ENCODE measurements around the gene PAQR8. TPM values are rescaled to one million over a fixed set of nuclear protein-coding genes. Genes with fewer than 3 reads are reported as not detected.

Gene PAQR8
- total RNA-seq, 2 experiments from 2014 or later = 5.5 to 6.2 TPM

DNA sequence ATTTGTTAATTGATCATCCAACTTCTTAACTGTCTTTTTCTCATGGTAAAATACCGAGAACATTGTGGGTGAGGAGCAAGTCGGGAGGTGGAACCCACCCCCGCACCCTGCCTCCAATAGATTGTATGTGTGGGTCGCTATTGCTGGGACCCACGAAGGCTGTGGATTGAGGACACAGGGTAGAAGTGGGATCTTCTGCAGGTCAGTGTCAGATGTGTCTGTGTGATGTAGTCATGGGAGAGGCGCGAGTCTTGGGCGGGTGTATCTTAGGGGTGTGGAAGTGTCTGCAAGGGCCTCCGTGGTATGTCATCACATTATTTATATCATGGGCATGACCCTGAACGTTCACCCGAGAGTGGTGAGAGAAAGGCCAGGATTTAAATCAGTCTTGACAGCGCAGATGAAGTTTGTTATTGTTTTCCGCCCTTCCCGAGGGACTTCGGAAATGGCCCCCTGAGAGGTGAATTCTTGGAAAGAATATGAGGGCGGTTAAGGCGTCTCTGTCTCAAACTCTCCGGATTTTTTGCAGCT, 472 bp upstream of the PAQR8 start:
- peak overlapping the region; percentile 97 for H3K4me2 ChIP-seq (ENCODE audit: low read length)
- H2AFZ ChIP-seq (ENCODE audit: low read length) = peak overlapping the region; percentile 82; the same call in 1 of the 2 replicates
- H3K9me2 ChIP-seq (ENCODE audit: insufficient read depth, low read length) = no peaks in the 10 kb centered on the region
- H3K79me2 ChIP-seq (ENCODE audit: insufficient read depth, low read depth, low read length) = peaks cover 10% of the 10 kb centered on the region; the same call in 1 of the 2 replicates
- no peaks in the 10 kb centered on the region for H3K9me3 ChIP-seq (ENCODE audit: low read length)
- H3K4me1 ChIP-seq (ENCODE audit: insufficient read depth, low read length, poor library complexity, severe bottlenecking) = peaks cover 40% of the 10 kb centered on the region
- ChIA-PET POLR2A (interaction anchor here (0.7 to 2.3 kb wide), 13 partner anchors 9 to 77 kb away, joined by 3 to 34 read pairs (median 5); partner anchors contain the start of gene MCM3), CTCF (ENCODE audit: unreplicated experiment) (interaction anchor here (1.5 kb wide), 1 partner anchor 76 kb away, joined by 16 read pairs; the partner anchor contains the start of gene MCM3)
- intact Hi-C loops (cut with micrococcal nuclease; ENCODE audit: unreplicated experiment) = no loop called here
- TF ChIP-seq, protein P1, sequence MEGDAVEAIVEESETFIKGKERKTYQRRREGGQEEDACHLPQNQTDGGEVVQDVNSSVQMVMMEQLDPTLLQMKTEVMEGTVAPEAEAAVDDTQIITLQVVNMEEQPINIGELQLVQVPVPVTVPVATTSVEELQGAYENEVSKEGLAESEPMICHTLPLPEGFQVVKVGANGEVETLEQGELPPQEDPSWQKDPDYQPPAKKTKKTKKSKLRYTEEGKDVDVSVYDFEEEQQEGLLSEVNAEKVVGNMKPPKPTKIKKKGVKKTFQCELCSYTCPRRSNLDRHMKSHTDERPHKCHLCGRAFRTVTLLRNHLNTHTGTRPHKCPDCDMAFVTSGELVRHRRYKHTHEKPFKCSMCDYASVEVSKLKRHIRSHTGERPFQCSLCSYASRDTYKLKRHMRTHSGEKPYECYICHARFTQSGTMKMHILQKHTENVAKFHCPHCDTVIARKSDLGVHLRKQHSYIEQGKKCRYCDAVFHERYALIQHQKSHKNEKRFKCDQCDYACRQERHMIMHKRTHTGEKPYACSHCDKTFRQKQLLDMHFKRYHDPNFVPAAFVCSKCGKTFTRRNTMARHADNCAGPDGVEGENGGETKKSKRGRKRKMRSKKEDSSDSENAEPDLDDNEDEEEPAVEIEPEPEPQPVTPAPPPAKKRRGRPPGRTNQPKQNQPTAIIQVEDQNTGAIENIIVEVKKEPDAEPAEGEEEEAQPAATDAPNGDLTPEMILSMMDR (conservative IDR thresholded peaks at IDR 0.05; ENCODE audit: low read length) = no peak
- no peak for TF ChIP-seq EZH2phosphoT487 (IDR thresholded peaks at IDR 0.05; ENCODE audit: borderline replicate concordance, low read depth, low read length)
- no peaks in the 10 kb centered on the region for H3K36me3 ChIP-seq (ENCODE audit: insufficient read depth, low read length)
- H3K27ac ChIP-seq (ENCODE audit: low read depth, low read length, poor library complexity, severe bottlenecking) = peak overlapping the region; percentile 37
- peak overlapping the region; percentile 96 for H3K4me3 ChIP-seq (ENCODE audit: low read depth, low read length, poor library complexity, severe bottlenecking)
- no peak for DNase-seq (ENCODE audit: low spot score)
- peaks cover 6% of the 10 kb centered on the region; the same call in 1 of the 2 replicates for H4K20me1 ChIP-seq (ENCODE audit: insufficient read depth, low read length)
- BruUV-seq (replicated peaks) = TSS peak; percentile 94

DNA sequence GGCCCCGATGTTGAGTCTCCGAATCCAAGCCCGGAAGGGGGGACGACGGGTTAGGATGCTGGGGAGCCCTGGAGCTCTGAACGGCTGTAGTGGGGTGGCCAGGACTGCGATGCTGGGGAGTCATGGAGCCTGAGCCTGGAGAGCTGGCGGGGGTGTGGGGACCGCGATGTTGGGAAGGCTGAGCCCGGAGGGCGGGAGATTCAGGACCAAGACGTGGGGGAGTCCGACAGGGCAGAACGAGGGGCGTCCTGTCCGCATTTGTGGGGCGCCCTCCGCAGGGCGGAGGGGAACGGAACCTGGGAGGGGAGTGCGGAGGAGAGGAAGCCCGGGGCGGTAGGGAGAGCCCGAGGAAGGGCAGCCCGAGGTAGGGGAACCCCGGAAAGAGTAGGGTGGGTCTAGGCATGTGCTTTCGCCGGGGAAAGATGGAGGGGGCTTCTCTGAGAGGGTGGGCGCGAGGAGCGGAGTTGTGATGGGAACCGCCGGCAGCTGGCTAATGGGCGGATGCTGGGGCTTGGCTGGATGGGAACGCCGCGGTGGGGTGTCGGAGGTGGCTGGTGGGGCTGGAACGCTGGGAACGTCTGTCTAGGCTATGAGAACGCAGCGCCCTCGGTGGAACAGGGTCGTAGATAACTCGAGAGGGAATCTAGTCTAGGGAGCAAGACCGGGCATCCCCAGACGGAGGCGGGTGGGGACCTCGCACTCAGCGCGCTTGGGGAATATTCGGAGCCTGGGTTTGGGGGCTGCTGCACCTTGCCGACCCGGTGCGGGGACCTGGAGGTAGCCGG, 684 bp downstream of the PAQR8 start:
- H3K4me3 ChIP-seq (ENCODE audit: low read depth, low read length, poor library complexity, severe bottlenecking) = peak overlapping the region; percentile 96
- peaks cover 10% of the 10 kb centered on the region; the same call in 1 of the 2 replicates for H3K79me2 ChIP-seq (ENCODE audit: insufficient read depth, low read depth, low read length)
- peaks cover 40% of the 10 kb centered on the region for H3K4me1 ChIP-seq (ENCODE audit: insufficient read depth, low read length, poor library complexity, severe bottlenecking)
- intact Hi-C loops (cut with micrococcal nuclease; ENCODE audit: unreplicated experiment) = loop anchor here (1.0 kb wide), 2 partner anchors 57 to 78 kb away; partner anchors contain the start of gene MCM3
- POLR2A ChIA-PET = interaction anchor here (0.5 to 2.3 kb wide), 15 partner anchors 9 to 299 kb away, joined by 3 to 34 read pairs (median 5); partner anchors contain the start of gene MCM3
- TF ChIP-seq, protein P1 (conservative IDR thresholded peaks at IDR 0.05; ENCODE audit: low read length) = peak; percentile 69
- no peak for TF ChIP-seq EZH2phosphoT487 (IDR thresholded peaks at IDR 0.05; ENCODE audit: borderline replicate concordance, low read depth, low read length)
- no peaks in the 10 kb centered on the region for H3K36me3 ChIP-seq (ENCODE audit: insufficient read depth, low read length)
- no peaks in the 10 kb centered on the region for H3K9me3 ChIP-seq (ENCODE audit: low read length)
- DNase-seq (ENCODE audit: low spot score) = peak; percentile 55
- no TSS peak for BruUV-seq (replicated peaks)
- peak overlapping the region; percentile 38 for H3K27ac ChIP-seq (ENCODE audit: low read depth, low read length, poor library complexity, severe bottlenecking)
- peak overlapping the region; percentile 97 for H3K4me2 ChIP-seq (ENCODE audit: low read length)
- peak overlapping the region; percentile 82 for H2AFZ ChIP-seq (ENCODE audit: low read length)
- H3K9me2 ChIP-seq (ENCODE audit: insufficient read depth, low read length) = no peaks in the 10 kb centered on the region
- CTCF ChIA-PET (ENCODE audit: unreplicated experiment) = interaction anchor here (1.5 kb wide), 1 partner anchor 77 kb away, joined by 16 read pairs; the partner anchor contains the start of gene MCM3
- H4K20me1 ChIP-seq (ENCODE audit: insufficient read depth, low read length) = peaks cover 6% of the 10 kb centered on the region; the same call in 1 of the 2 replicates
